Muscle of arm (tissue), 12 donors: Measurements from ENCODE around the gene CPNE5. TPM values are rescaled to one million over a fixed set of nuclear protein-coding genes. Genes with fewer than 3 reads are reported as not detected.

Experiments used
- DNase-seq: peaks from one replicate; pipeline ENCODE4 v3.0.0-alpha.2; 2013
- polyA plus RNA-seq, 12 donors: library from polyadenylated mRNA; unstranded; fragments of 120-200 nt; gene quantifications; one replicate each; pipeline ENCODE4 v1.2.1, GENCODE V29; 2013; ENCODE audit not compliant: insufficient read length in 12 of 12

CPNE5 gene
- polyA plus RNA-seq, 12 donors: 5.7 to 30.5 (median 11.1) TPM; not detected in 1

GRCh38 chr6:36836111-36837021 lies 2.9 kb downstream of the CPNE5 start:
- no peak for DNase-seq

DNA sequence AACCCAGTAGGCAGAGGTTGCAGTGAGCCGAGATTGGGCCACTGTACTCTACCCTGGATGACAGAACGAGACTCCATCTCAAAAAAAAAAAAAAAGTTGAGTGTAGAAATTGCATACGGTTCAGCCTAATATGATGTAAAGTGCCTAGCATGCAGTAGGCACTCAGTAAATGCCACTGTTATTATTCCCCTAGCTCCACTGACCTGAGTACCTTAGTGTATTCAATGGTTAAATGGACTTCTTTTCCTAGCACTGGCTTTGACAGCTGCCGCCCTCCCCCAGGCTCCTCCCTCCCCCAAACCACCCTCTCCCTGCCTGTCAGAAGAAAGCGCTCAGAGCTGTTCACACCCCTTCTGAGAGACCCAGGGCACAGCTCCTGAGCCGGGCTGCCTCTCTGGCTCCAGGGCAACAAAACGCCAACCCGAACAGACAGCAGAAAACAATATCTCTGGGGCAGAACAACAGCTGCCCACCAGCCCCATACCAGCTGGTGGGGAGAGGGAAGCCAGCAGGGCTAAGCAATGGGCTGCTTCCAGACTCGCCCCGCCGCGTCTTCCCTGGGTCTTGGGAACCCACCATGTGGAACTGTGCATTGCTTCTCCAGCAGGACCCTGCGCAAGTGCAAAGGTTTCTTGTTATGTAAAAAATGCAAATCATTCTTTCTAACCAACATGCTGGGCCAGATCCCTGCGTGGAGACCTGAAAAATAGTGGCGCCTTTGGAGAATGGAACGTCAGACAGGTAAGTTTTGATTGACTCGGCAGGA lies 4.5 kb downstream of the CPNE5 start:
- DNase-seq: no peak

- no peak for DNase-seq
Observed at GRCh38 chr6:36833182-36833789, 6.0 kb downstream of the CPNE5 start.

DNA sequence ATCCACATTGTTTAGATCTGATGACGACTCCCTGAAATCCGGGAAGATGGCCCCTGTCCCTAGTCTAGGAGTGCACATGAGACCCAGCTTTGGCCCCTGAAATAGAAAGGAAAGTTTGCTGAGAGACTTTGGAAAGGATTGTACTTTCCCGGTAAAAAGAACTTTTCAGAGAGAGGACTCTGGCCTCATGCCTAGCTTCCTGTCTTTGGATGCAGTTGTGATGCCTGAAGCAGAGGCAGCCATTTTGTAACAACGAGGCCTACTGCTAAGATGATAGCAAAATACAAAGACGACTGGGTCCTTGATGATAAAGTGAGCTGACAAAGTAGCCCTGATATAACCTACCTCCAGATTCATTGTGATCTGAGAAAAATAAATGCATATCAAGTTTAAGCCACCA lies 6.9 kb downstream of the CPNE5 start:
- DNase-seq: no peak

DNA sequence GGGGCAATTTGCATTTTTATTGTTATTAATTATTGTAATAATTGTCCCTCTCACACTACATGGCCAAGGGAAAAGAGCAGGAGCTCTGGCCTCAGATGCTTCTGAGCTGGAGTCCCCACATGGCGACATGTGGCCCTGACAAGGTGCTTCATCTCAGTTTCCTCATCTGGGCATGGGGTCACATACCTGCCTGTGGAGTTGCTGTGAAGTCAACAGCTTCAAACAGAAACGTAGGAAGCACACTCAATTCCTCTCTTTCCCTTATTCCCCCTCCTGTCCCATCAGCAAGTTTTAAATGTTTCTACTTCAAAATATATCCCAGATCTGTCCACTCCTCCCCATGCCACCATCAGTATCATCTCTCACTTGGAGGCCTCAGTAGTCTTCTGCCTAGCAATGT lies 8.7 kb downstream of the CPNE5 start:
- DNase-seq: no peak

DNA sequence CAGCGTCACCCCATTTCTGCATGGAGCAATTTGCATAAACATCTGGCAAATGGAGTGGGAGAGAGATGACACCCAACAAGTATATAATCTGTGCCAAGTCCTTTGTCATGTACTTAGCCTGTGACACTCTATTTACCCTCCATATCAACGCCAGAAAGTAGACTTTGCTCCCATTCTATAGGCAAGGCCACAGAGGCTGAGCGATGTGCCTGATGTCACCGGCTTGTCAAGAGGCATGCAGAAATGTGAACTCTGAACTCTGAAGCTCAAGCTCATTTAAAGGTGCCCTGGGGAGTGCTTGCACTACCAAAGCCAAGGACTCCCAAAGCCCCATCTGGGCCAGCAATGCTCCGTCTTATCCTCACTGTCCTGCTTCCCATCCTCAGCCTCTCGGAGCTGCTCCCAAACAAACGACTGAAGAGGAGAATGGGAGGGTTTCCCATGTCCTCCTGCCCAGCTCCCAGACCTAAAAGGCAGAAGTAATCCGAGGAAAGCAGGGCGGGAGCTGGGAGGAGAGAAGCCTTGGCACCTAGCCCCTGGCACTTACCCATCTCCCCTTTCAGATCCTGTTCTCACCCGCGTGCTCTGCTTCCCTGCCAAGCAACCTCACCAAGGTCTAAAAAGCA lies 9.2 kb downstream of the CPNE5 start:
- peak; percentile 68 for DNase-seq

GRCh38 chr6:36827261-36828079 lies 11.8 kb downstream of the CPNE5 start:
- peak; percentile 60 for DNase-seq

- no peak for DNase-seq
Observed at GRCh38 chr6:36826520-36827227, 12.6 kb downstream of the CPNE5 start.

DNA sequence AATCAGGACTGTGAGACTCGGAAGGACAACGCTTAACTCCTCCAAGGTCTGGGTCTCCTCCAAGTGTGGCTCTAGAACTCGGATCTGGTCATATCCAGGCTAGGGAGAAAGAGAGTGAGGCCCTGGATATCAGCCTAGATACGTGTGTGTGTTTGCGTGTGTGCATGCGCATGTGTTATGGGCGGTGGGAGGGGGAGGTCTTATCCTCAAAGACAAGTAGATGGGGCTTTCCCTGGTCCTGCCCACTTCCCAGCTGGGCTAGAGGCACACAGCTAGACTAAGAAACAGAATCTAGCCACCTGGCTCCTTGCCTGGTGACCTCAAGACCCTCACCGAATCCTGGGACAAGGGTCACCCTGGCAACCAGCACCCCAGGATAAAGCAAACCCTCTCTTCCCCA lies 13.2 kb downstream of the CPNE5 start:
- no peak for DNase-seq

DNA sequence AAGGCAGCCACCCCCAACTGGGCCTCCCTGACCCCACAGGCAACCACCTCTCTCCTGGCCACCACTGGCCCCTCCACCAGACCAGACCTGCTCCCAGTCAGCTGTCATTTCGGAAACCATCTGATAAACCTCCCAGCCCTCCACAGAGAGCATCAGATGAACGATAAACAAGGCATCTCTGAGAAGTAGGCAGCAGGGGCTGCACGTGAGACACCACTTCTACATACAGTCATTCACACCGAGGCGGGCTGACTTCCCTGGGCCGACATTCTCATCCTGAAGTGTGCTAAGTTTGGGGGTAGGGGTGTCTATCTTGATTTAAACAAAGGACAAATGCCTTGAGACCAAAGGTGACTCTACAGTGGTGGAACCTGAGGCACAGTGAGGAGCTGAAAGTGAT lies 13.8 kb downstream of the CPNE5 start:
- no peak for DNase-seq

DNA sequence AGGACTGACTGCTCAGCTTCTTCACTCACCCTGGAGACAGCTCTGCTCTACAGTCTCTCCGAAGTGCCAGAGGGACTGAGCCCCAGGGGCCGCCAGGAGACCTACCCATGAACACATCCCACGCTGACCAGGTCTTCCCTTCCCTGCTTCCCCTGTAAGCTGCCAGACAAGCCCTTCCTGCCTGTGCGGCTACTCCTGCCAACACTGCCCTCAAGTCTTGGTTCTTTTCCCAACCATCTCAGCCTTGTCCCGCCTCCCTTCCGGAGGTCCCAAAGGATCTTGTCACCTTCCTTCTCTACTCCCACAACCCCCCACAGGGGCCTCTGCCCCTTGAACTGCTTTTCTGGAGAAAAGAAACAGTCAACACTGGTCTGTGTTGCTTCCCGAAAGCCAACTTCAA lies 15.0 kb downstream of the CPNE5 start:
- no peak for DNase-seq

GRCh38 chr6:36823421-36824096 lies 15.7 kb downstream of the CPNE5 start:
- DNase-seq: no peak

DNA sequence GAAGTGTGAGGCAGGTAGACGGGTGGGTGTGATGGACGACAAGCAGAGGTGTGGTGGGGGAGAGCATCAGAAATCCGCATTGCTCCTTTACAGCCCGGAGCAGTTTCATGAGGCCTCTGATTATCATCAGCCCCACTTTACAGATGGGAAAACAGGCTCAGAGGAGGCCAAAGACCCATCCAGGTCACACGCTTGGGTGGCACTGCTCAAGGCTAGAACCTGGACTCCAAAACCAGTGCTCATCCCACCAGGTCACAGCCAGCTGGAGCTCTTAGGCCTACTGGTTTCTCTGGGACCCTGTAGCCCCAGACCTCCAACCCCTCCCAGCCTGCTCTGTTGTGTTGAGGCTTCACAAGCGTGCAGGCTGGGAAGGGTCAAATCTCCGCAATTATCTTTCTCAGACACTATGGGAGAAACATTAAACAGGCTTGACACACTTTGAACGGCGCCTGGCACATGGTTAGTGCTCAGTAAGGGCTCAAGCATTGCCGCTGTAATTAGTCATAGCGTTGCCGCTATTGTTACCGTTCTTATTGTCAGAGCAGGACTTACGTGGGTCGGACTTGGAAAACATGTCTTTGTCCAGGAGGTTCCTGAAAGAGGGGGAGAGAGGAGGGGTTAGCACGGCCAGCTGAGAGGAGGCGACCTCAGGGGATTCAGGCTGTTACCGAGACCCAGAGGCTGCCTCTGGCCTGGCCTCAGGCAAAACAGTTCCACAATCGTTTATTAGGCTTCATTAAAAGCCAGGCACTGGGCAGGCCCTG lies 16.6 kb downstream of the CPNE5 start:
- no peak for DNase-seq

DNA sequence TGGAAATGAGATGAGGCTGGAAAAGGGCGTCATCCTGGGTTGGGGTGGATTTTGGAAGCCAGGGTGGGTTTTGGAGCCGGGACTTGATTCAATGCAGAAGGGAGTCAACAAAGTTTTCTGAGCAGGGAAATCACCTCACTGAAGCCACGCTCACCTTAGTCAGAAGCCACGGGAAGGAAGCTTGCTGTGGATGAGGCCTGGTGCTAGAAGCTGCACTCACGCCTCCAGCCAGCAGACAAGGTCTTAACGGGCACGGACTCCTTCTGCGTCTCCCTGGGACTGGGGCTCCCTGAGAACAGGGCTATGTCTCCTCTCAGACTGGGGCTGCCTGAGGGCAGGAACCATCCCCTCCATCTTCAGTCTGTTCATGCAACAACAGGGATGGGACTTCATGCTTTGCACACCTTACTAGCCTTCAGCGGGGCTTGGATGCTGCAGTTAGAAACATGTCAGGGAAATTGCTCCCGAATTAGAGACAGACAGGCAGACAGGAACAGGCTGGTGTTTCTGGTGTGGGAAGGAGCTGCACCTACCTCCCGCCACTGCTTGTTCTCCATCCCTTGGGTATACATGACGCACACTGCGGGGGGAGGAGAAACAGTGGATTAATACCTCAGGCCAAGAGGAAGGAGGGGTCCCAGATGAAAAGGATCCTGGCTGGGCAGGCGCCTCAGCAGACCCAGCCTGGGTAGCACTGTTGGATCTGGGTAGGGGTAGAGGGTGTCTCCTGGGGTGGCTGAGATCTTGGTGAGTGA lies 17.5 kb downstream of the CPNE5 start:
- DNase-seq: no peak

DNA sequence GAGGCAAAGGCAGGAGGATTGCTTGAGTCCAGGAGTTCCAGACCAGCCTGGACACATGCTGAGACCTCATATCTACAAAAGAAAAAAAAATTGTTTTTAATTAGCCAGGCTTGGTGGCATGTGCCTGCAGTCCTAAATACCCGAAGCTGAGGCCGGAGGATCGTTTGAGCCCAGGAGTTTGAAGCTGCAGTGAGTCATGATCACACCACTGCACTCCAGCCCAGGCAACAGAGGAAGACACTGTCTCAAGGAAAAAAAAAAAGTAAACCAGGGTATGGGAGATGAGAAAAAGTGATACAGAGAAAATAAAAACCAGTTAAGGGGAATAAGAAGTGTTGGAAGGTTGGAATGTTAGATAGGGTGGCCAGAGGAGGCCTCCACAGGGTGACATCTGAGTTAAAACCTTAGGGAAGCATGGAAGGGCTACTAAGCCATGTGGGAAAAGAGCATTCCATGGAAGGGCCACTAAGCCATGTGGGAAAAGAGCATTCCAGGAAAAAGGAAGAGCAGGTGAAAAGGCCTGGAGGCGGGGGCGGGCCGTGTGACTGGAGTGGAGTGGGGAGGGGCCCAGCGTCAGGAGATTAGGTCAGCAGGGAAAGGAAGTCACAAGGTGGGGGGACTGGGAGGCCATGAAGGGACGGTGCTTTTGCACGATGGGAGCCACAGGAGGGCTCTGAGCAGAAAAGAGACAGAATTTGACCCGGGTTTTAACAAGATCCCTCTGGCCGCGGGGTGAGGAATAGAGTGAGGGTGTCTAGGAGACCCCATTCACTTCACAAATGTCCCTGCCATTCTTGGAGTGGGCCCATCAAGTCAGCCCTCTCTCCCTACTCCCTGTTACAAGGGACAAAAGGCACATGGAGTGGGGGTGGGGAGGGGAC lies 18.3 kb downstream of the CPNE5 start:
- no peak for DNase-seq

DNA sequence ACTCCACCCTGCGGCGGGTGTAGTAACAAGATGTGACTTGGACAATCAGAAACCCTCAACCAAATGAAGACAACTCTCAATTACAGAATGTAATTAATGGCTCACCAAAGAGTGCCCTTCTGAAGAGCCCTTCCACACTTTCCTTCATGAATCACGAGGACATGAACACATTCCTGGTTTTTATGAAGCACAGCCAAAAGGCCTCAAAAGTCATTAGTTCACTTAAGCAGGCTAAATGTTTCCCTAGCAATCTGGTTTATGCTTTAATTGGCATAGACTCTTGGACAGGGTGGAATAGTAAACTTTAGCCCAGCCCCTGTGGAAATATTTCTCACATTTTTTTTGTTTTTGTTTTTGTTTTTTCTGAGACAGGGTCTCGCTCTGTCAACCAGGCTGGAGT lies 20.5 kb downstream of the CPNE5 start:
- no peak for DNase-seq

DNA sequence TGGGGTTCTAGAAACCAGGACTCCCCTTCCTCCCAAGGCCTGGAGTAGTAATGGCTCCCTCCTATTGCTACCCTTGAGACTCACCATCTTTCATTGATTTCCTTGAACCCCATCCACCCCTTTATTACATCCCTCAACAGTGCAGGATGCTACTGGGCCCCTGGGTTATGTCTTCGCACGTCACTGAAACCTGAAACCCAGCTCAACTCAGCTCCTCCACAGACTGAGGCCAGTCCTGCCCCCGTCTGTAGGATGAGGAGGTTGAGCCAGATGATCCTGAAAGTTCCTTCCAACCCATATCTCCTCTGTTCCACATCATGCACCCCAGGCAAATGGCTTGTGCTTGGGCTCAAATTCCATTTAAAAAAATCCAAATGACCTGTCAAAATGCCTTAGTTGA lies 21.4 kb downstream of the CPNE5 start:
- no peak for DNase-seq
